ENCODE data around the gene FUCA1. TPM values are rescaled to one million over a fixed set of nuclear protein-coding genes. Genes with fewer than 3 reads are reported as not detected.
A peak's percentile ranks its signal among the peaks of the same experiment; 100 is the strongest.

Gene FUCA1
- total RNA-seq, 1 experiment from 2014 or later: 20.7 TPM

DNA sequence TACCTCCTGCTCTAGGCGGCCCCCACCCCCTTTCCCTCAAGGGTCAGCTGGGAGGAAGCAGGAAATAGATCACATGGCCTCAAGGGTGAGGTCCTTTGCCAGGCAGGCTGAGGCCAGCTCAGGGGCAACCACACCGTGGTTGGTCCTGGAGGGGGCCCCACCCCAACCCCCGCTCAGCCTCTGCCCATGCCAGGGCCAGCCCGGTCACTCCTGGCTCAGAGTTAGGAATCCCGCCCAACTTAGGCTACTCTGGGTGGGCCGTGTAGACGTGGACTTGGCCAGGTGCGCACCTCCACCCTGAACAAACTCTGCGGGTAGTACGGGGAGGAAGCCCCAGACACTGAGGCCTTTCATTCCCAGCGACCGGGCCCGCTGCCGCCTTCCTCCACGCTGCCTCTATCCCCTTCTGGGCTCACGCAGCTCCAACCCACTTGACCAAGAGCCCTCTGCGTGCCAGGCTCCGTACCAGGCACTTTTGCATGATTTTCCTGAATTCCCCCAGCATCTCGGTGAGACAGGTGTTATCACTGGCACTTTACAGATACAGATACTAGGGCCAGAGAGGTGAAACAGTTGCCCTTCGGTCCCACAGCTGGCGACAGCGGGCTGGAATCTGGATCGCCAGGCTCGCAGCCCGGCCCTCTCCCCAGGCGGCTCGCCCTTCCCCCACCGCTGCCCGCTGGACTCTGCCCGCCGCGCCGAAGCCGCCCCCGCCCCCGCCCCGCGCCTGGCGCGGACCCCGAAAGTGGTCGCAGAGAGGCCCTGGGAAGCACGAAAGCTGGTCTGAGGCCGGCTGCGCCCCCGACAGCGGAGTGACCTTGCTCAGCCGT, 68.3 kb downstream of the FUCA1 start:
- H3K9me3 ChIP-seq (ENCODE audit: control insufficient read depth in 1 of 2, insufficient read depth in 1 of 2, low read depth in 1 of 2, low read length in 2 of 2): no peaks in the 10 kb centered on the region
- H3K9me2 ChIP-seq (ENCODE audit: insufficient read depth): no peaks in the 10 kb centered on the region
- H3K9ac ChIP-seq (ENCODE audit: low read length): peak overlapping the region; percentile 87
- RAD21 ChIA-PET (ENCODE audit: low non-redundant PET in 1 of 2, low total read pairs in 2 of 2, uncharacterized antibody in 2 of 2, unreplicated experiment in 2 of 2): interaction anchor here (0.9 to 1.2 kb wide), 3 partner anchors 28 to 117 kb away, joined by 4 read pairs; no protein-coding TSS in a partner anchor
- peaks cover 12 to 26% of the 10 kb centered on the region in 2 experiments; a peak in 3 of 4 replicates for H3K36me3 ChIP-seq (ENCODE audit: control insufficient read depth in 1 of 2, insufficient read depth in 2 of 2, low read length in 2 of 2)
- peak overlapping the region; percentile 65 to 94 for H3K4me3 ChIP-seq (replicated peaks in 1 of 2; ENCODE audit: low read depth in 1 of 2, low read length in 2 of 2)
- H3K27me3 ChIP-seq (ENCODE audit: insufficient read depth, low read length): no peaks in the 10 kb centered on the region
- H4K20me1 ChIP-seq (ENCODE audit: insufficient read depth): no peaks in the 10 kb centered on the region
- peaks cover 22% of the 10 kb centered on the region; the same call in 1 of the 2 replicates for H3K79me2 ChIP-seq (ENCODE audit: insufficient read depth, low read length)
- CTCF ChIA-PET: interaction anchor here (0.6 to 2.7 kb wide), 4 partner anchors 10 to 117 kb away, joined by 3 to 13 read pairs (median 4); no protein-coding TSS in a partner anchor
- peak; percentile 64 for ATAC-seq
- TSS peak; percentile 85 for BruUV-seq (replicated peaks)
- TF ChIP-seq ZFX (IDR thresholded peaks at IDR 0.05) (peak; percentile 64; the same call in 1 of the 2 replicates), YY1 (IDR thresholded peaks at IDR 0.05; ENCODE audit: extremely low read depth, insufficient replicate concordance, low read depth, low read length) (peak; percentile 81), POLR2A (IDR thresholded peaks at IDR 0.05; ENCODE audit: borderline replicate concordance, extremely low read depth, insufficient read depth, insufficient read length) (peak; percentile 62), POLR2AphosphoS5 (IDR thresholded peaks at IDR 0.05; ENCODE audit: low read depth, low read length) (peak; percentile 96), JUND (IDR thresholded peaks at IDR 0.05) (no peak)
- TF ChIP-seq, protein P1, sequence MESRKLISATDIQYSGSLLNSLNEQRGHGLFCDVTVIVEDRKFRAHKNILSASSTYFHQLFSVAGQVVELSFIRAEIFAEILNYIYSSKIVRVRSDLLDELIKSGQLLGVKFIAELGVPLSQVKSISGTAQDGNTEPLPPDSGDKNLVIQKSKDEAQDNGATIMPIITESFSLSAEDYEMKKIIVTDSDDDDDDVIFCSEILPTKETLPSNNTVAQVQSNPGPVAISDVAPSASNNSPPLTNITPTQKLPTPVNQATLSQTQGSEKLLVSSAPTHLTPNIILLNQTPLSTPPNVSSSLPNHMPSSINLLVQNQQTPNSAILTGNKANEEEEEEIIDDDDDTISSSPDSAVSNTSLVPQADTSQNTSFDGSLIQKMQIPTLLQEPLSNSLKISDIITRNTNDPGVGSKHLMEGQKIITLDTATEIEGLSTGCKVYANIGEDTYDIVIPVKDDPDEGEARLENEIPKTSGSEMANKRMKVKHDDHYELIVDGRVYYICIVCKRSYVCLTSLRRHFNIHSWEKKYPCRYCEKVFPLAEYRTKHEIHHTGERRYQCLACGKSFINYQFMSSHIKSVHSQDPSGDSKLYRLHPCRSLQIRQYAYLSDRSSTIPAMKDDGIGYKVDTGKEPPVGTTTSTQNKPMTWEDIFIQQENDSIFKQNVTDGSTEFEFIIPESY (IDR thresholded peaks at IDR 0.05; ENCODE audit: extremely low read depth, insufficient replicate concordance, low read length): peak; percentile 19
- peak overlapping the region; percentile 92 for H3K4me2 ChIP-seq (ENCODE audit: low read length)
- H2AFZ ChIP-seq (ENCODE audit: low read depth, low read length, poor library complexity, severe bottlenecking): no peak overlapping the region
- POLR2A ChIA-PET: interaction anchor here (1.2 to 2.0 kb wide), 3 partner anchors 9 to 20 kb away, joined by 3 to 9 read pairs (median 4); partner anchors contain the start of gene LYPLA2
- peaks cover 10 to 35% of the 10 kb centered on the region in 2 experiments for H3K4me1 ChIP-seq (ENCODE audit: control insufficient read depth in 1 of 2, insufficient read depth in 2 of 2, low read length in 2 of 2)
- H3K27ac ChIP-seq (ENCODE audit: low read depth, low read length): peak overlapping the region; percentile 93
- intact Hi-C loops (cut with micrococcal nuclease): loop anchor here (1.0 to 5.0 kb wide), 2 partner anchors 21 to 118 kb away; partner anchors contain the start of gene PITHD1
- peak; percentile 77 for DNase-seq (ENCODE audit: low read depth, low spot score)

All from HCT116 (cell line).